ENCODE data around the gene TSC22D3.

The TSC22D3 gene

DNA sequence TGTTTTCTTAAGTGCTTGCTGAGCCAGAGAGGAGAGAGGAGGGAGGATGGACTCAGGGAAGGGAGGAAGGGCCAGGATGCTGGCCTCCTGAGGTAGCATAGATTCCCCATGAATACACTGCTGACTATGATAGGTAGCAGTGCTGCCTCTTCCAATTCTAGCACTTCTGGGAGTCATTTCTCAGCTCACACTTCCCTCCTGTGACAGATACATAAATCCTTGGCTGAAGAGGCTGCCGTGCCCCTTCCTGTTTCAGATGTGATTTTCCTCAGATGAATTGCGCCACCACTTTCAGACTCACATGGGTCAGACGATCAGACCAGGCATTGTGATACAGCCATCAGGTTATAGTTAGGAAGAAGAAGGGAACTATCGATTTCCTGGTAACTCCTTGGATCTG lies 22.4 kb downstream of the TSC22D3 start:
- Histone ChIP-seq H3K4me3 (ENCODE audit: low read depth in 1 of 2, low read length in 2 of 2) (no peak overlapping the region), H4K20me1 (ENCODE audit: insufficient read depth, low read length) (no peaks in the 10 kb centered on the region), H3K9ac (ENCODE audit: low read depth, low read length) (no peak overlapping the region), H3K4me1 (ENCODE audit: insufficient read depth, low read length) (no peaks in the 10 kb centered on the region), H3K27ac (ENCODE audit: low read length) (no peak overlapping the region), H3K9me3 (ENCODE audit: insufficient read depth, low read length, severe bottlenecking) (no peaks in the 10 kb centered on the region), H3K79me2 (ENCODE audit: insufficient read depth, low read length) (no peaks in the 10 kb centered on the region), H3K36me3 (ENCODE audit: insufficient read depth, low read length) (no peaks in the 10 kb centered on the region), H3K27me3 (ENCODE audit: insufficient read depth, low read length, poor library complexity) (no peaks in the 10 kb centered on the region), H2AFZ (ENCODE audit: low read depth, low read length) (no peak overlapping the region), H3K4me2 (ENCODE audit: insufficient read depth, low read length) (no peak overlapping the region)
- no peak for DNase-seq
- no peak for TF ChIP-seq EZH2 (IDR thresholded peaks at IDR 0.05; ENCODE audit: borderline replicate concordance, low read depth, low read length, severe bottlenecking)
- no peak for TF ChIP-seq CTCF (IDR thresholded peaks at IDR 0.05; ENCODE audit: borderline replicate concordance, extremely low read depth, low read length, poor library complexity, severe bottlenecking)
- ATAC-seq (ENCODE audit: insufficient read depth, low read depth): no peak

GRCh38 chrX:107752714-107753113 lies 22.9 kb downstream of the TSC22D3 start:
- H4K20me1 ChIP-seq (ENCODE audit: insufficient read depth, low read length): no peaks in the 10 kb centered on the region
- H3K4me1 ChIP-seq (ENCODE audit: insufficient read depth, low read length): no peaks in the 10 kb centered on the region
- H3K9me3 ChIP-seq (ENCODE audit: insufficient read depth, low read length, severe bottlenecking): no peaks in the 10 kb centered on the region
- H3K4me3 ChIP-seq (ENCODE audit: low read depth in 1 of 2, low read length in 2 of 2): no peak overlapping the region
- H3K36me3 ChIP-seq (ENCODE audit: insufficient read depth, low read length): no peaks in the 10 kb centered on the region
- DNase-seq (no peak), ATAC-seq (ENCODE audit: insufficient read depth, low read depth) (no peak)
- H3K27ac ChIP-seq (ENCODE audit: low read length): no peak overlapping the region
- H3K27me3 ChIP-seq (ENCODE audit: insufficient read depth, low read length, poor library complexity): no peaks in the 10 kb centered on the region
- no peak overlapping the region for H3K9ac ChIP-seq (ENCODE audit: low read depth, low read length)
- no peak overlapping the region for H3K4me2 ChIP-seq (ENCODE audit: insufficient read depth, low read length)
- H2AFZ ChIP-seq (ENCODE audit: low read depth, low read length): no peak overlapping the region
- no peaks in the 10 kb centered on the region for H3K79me2 ChIP-seq (ENCODE audit: insufficient read depth, low read length)
- TF ChIP-seq EZH2 (IDR thresholded peaks at IDR 0.05; ENCODE audit: borderline replicate concordance, low read depth, low read length, severe bottlenecking) (no peak), CTCF (IDR thresholded peaks at IDR 0.05; ENCODE audit: borderline replicate concordance, extremely low read depth, low read length, poor library complexity, severe bottlenecking) (no peak)

DNA sequence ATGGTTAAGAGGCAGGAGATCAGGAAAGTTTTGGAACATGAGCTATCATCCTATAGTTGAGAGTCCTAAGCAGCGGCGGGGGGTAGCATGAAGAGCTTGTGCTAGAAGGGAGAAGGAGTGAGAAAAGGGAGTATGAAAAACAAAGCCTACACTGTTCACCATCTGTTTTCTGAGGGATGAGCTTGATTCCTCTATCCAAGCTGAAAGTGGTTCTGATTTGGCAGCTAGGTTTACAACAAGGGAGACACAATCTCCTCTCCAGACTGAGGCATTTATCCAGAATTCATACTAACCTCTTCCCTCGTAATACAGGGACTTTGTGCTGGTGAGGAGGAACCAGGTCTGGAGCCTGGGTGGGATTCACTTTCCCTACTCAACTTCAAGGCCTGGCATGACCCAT lies 23.5 kb downstream of the TSC22D3 start:
- Histone ChIP-seq H3K4me1 (ENCODE audit: insufficient read depth, low read length) (no peaks in the 10 kb centered on the region), H4K20me1 (ENCODE audit: insufficient read depth, low read length) (no peaks in the 10 kb centered on the region), H3K4me3 (ENCODE audit: low read depth in 1 of 2, low read length in 2 of 2) (no peak overlapping the region), H3K79me2 (ENCODE audit: insufficient read depth, low read length) (no peaks in the 10 kb centered on the region), H3K4me2 (ENCODE audit: insufficient read depth, low read length) (no peak overlapping the region), H3K9ac (ENCODE audit: low read depth, low read length) (no peak overlapping the region), H3K27ac (ENCODE audit: low read length) (no peak overlapping the region), H2AFZ (ENCODE audit: low read depth, low read length) (no peak overlapping the region), H3K36me3 (ENCODE audit: insufficient read depth, low read length) (no peaks in the 10 kb centered on the region), H3K9me3 (ENCODE audit: insufficient read depth, low read length, severe bottlenecking) (no peaks in the 10 kb centered on the region), H3K27me3 (ENCODE audit: insufficient read depth, low read length, poor library complexity) (no peaks in the 10 kb centered on the region)
- DNase-seq (no peak), ATAC-seq (ENCODE audit: insufficient read depth, low read depth) (no peak)
- no peak for TF ChIP-seq EZH2 (IDR thresholded peaks at IDR 0.05; ENCODE audit: borderline replicate concordance, low read depth, low read length, severe bottlenecking)
- no peak for TF ChIP-seq CTCF (IDR thresholded peaks at IDR 0.05; ENCODE audit: borderline replicate concordance, extremely low read depth, low read length, poor library complexity, severe bottlenecking)

- no peaks in the 10 kb centered on the region for H3K27me3 ChIP-seq (ENCODE audit: insufficient read depth, low read length, poor library complexity)
- no peak overlapping the region for H3K9ac ChIP-seq (ENCODE audit: low read depth, low read length)
- H2AFZ ChIP-seq (ENCODE audit: low read depth, low read length): no peak overlapping the region
- no peaks in the 10 kb centered on the region for H3K36me3 ChIP-seq (ENCODE audit: insufficient read depth, low read length)
- H3K9me3 ChIP-seq (ENCODE audit: insufficient read depth, low read length, severe bottlenecking): no peaks in the 10 kb centered on the region
- no peaks in the 10 kb centered on the region for H4K20me1 ChIP-seq (ENCODE audit: insufficient read depth, low read length)
- DNase-seq: no peak
- no peak overlapping the region for H3K4me3 ChIP-seq (ENCODE audit: low read depth in 1 of 2, low read length in 2 of 2)
- H3K4me2 ChIP-seq (ENCODE audit: insufficient read depth, low read length): no peak overlapping the region
- H3K79me2 ChIP-seq (ENCODE audit: insufficient read depth, low read length): no peaks in the 10 kb centered on the region
- no peak overlapping the region for H3K27ac ChIP-seq (ENCODE audit: low read length)
- TF ChIP-seq EZH2 (IDR thresholded peaks at IDR 0.05; ENCODE audit: borderline replicate concordance, low read depth, low read length, severe bottlenecking) (no peak), CTCF (IDR thresholded peaks at IDR 0.05; ENCODE audit: borderline replicate concordance, extremely low read depth, low read length, poor library complexity, severe bottlenecking) (no peak)
- no peak for ATAC-seq (ENCODE audit: insufficient read depth, low read depth)
- no peaks in the 10 kb centered on the region for H3K4me1 ChIP-seq (ENCODE audit: insufficient read depth, low read length)
Measured at GRCh38 chrX:107750861-107751445, 24.6 kb downstream of the TSC22D3 start.
